Measurements from ENCODE around the gene SEZ6L2.
"Not testable (repeated sequence)": the region's sequence is repeated elsewhere in the genome, so short reads cannot be mapped to it uniquely, and the experiment has no call there.

The SEZ6L2 gene

GRCh38 chr16:29910819-29911675, 11.7 kb upstream of the SEZ6L2 start:
- DNase-seq (ENCODE audit: low read depth in 2 of 2), result no peak

- DNase-seq (ENCODE audit: low read depth in 2 of 2), result not testable (repeated sequence)
These were observed 10.5 kb upstream of the SEZ6L2 start for GRCh38 chr16:29909851-29910250.

- peak in 1 of 2 experiments; percentile 18 for DNase-seq (ENCODE audit: low read depth in 2 of 2)
These were observed 10.0 kb upstream of the SEZ6L2 start for GRCh38 chr16:29909391-29909790.

- no peak for DNase-seq (ENCODE audit: low read depth in 2 of 2)
These were observed 9.4 kb upstream of the SEZ6L2 start for GRCh38 chr16:29908719-29909220.

GRCh38 chr16:29907973-29908372, 8.6 kb upstream of the SEZ6L2 start:
- no peak for DNase-seq (ENCODE audit: low read depth in 2 of 2)

GRCh38 chr16:29906520-29907244, 7.3 kb upstream of the SEZ6L2 start:
- no peak for DNase-seq (ENCODE audit: low read depth in 2 of 2)

- DNase-seq (ENCODE audit: low read depth in 2 of 2), result no peak
These were observed 6.3 kb upstream of the SEZ6L2 start for GRCh38 chr16:29905668-29906067.

GRCh38 chr16:29904947-29905346, 5.6 kb upstream of the SEZ6L2 start:
- no peak for DNase-seq (ENCODE audit: low read depth in 2 of 2)

- DNase-seq (ENCODE audit: low read depth in 2 of 2), result no peak
These were observed 4.2 kb upstream of the SEZ6L2 start for GRCh38 chr16:29903590-29903989.

- DNase-seq (ENCODE audit: low read depth in 2 of 2), result no peak
These were observed 2.2 kb upstream of the SEZ6L2 start for GRCh38 chr16:29901607-29901945.

- DNase-seq (ENCODE audit: low read depth in 2 of 2), result no peak
These were observed 1.7 kb upstream of the SEZ6L2 start for GRCh38 chr16:29900888-29901606.

- DNase-seq (ENCODE audit: low read depth in 2 of 2), result peak in 1 of 2 experiments; percentile 19
These were observed 945 bp upstream of the SEZ6L2 start, which contains the start of gene ASPHD1 for GRCh38 chr16:29900102-29900887. TSS of gene ASPHD1 (plus strand) at chr16:29900488. CDS start at chr16:29900972, 484 bp downstream.

- no peak for DNase-seq (ENCODE audit: low read depth in 2 of 2)
These were observed 390 bp downstream of the SEZ6L2 start for GRCh38 chr16:29898804-29899515.

- DNase-seq (ENCODE audit: low read depth in 2 of 2), result no peak
These were observed 1.1 kb downstream of the SEZ6L2 start for GRCh38 chr16:29898135-29898803.

- no peak for DNase-seq (ENCODE audit: low read depth in 2 of 2)
These were observed 2.0 kb downstream of the SEZ6L2 start for GRCh38 chr16:29897333-29897732.

- DNase-seq (ENCODE audit: low read depth in 2 of 2), result no peak
These were observed 2.5 kb downstream of the SEZ6L2 start for GRCh38 chr16:29896841-29897240.

GRCh38 chr16:29894352-29894751, 5.0 kb downstream of the SEZ6L2 start:
- DNase-seq (ENCODE audit: low read depth in 2 of 2), result no peak

- no peak for DNase-seq (ENCODE audit: low read depth in 2 of 2)
These were observed 5.8 kb downstream of the SEZ6L2 start for GRCh38 chr16:29893553-29893952.

GRCh38 chr16:29892458-29892813, 6.9 kb downstream of the SEZ6L2 start:
- DNase-seq (ENCODE audit: low read depth in 2 of 2), result no peak

All from fibroblast of skin of left biceps (primary cell).